ENCODE results near the gene TMEM266.

The TMEM266 gene

GRCh38 chr15:76181705-76182107 is 121.9 kb downstream of the TMEM266 start:
- no peak overlapping the region for H3K27ac ChIP-seq
- TF ChIP-seq CTCF (IDR thresholded peaks at IDR 0.05) (no peak), ZFX (IDR thresholded peaks at IDR 0.05; ENCODE audit: borderline replicate concordance) (no peak)

- no peak overlapping the region for H3K27ac ChIP-seq
- TF ChIP-seq CTCF (IDR thresholded peaks at IDR 0.05): no peak
- TF ChIP-seq ZFX (IDR thresholded peaks at IDR 0.05; ENCODE audit: borderline replicate concordance): no peak
These were observed 124.3 kb downstream of the TMEM266 start for GRCh38 chr15:76183930-76184649.

GRCh38 chr15:76184650-76185035 is 124.9 kb downstream of the TMEM266 start:
- TF ChIP-seq CTCF (IDR thresholded peaks at IDR 0.05) (no peak), ZFX (IDR thresholded peaks at IDR 0.05; ENCODE audit: borderline replicate concordance) (no peak)
- H3K27ac ChIP-seq: no peak overlapping the region

- TF ChIP-seq CTCF (IDR thresholded peaks at IDR 0.05) (peak; percentile 70), ZFX (IDR thresholded peaks at IDR 0.05; ENCODE audit: borderline replicate concordance) (no peak)
- H3K27ac ChIP-seq: no peak overlapping the region
These were observed 125.9 kb downstream of the TMEM266 start for GRCh38 chr15:76185716-76186115.

- no peak overlapping the region for H3K27ac ChIP-seq
- TF ChIP-seq ZFX (IDR thresholded peaks at IDR 0.05; ENCODE audit: borderline replicate concordance): no peak
- TF ChIP-seq CTCF (IDR thresholded peaks at IDR 0.05): no peak
These were observed 127.4 kb downstream of the TMEM266 start for GRCh38 chr15:76187163-76187562.

- TF ChIP-seq ZFX (IDR thresholded peaks at IDR 0.05; ENCODE audit: borderline replicate concordance) (no peak), CTCF (IDR thresholded peaks at IDR 0.05) (no peak)
- no peak overlapping the region for H3K27ac ChIP-seq
These were observed 129.3 kb downstream of the TMEM266 start for GRCh38 chr15:76189106-76189505.

- H3K27ac ChIP-seq: no peak overlapping the region
- TF ChIP-seq ZFX (IDR thresholded peaks at IDR 0.05; ENCODE audit: borderline replicate concordance) (no peak), CTCF (IDR thresholded peaks at IDR 0.05) (no peak)
These were observed 130.3 kb downstream of the TMEM266 start for GRCh38 chr15:76190070-76190564.

All from 22Rv1 (cell line).